ENCODE data around the gene H3-3A.

Gene H3-3A

DNA sequence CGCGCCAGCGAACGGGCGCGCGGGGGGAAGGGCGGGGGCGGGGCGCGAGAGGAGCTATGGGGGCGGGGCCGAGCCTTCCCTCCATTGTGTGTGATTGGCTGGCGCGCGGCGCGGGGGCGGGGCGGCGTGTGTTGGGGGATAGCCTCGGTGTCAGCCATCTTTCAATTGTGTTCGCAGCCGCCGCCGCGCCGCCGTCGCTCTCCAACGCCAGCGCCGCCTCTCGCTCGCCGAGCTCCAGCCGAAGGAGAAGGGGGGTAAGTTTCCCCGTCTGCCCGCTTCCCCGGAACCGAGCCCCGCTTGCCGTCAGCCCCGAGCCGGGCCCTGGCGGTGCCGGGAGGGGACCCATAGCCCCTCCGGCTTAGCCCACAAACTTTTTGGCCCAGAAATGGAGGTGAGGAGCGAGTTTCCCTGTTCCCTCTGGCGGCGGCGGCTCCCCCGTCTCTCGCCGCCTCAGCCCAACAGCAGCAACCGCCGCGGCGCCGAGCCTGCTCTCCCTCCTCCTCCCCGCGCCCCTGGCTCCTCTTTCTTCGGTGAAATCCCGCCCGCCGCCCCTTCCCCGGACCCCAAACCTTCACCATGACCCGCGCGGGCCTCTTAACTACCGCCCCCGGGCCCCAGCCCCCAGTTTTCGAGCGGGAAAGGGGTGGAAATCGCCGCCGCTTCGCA lies at the start of gene H3-3A:
Gene H3-3A, plus strand, starts transcription at position 159 of the 666 bp plus-strand sequence. CDS start 1,636 bp downstream, outside the sequence.
- DNase-seq: peak; percentile 31 to 99 (median 94)

DNA sequence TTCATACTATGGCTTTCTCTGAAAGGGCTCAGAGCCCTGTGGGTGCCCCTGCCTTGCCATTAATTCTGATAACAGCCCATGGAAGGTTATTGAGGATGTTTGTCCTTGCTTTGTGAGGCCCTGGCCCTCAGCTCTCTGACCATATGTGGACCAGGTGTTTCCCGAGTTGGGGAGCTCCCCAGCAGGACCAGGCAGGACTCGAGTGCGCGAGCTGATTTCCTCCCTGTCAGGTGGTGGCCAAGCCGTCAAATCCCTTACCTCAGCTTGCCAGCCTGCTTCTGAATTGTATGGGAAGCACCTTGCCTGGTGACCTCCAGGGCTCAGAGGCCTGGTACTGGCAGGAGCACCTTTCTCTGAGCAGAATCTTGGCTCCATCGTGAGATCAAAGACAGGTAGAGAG lies 45.4 kb upstream of the H3-3A start:
- no peak for DNase-seq

DNA sequence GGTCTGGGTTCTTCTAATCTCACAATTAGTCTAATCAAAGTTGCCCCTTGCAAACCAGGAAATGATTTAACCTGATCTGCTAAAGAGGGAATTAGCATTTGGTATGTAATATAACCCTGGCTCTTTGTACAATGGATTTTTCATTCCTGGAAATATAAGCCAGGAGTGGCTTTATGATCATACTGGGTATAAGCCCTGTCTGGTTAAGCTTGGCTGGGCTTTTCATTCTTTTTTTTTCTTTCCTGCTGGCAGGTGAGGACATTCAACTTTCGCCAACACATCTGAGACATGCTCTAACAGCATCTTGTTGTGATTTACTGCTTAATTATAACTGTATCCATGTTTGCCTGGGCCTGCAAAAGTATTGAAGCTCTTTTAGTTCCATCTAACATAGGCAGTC lies 42.9 kb upstream of the H3-3A start:
- no peak for DNase-seq

DNA sequence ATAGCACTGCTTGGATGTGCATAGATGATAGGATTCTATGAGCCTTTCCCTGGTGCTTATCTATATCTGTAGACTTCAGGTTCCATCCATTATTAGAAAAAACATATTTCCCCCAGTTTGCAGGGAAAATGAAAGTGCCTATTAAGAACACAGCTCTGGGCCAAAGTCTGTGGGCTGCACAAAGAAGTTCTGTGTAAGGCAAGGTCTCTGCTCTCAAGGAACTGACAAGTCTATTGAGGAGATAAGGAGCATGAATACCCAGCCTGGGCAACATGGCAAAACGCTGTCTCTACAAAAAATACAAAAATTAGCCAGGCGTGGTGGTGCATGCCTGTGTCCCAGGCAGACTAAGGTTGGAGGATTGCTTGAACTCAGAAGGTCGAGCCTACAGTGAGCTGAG lies 41.1 kb upstream of the H3-3A start:
- no peak for DNase-seq

DNA sequence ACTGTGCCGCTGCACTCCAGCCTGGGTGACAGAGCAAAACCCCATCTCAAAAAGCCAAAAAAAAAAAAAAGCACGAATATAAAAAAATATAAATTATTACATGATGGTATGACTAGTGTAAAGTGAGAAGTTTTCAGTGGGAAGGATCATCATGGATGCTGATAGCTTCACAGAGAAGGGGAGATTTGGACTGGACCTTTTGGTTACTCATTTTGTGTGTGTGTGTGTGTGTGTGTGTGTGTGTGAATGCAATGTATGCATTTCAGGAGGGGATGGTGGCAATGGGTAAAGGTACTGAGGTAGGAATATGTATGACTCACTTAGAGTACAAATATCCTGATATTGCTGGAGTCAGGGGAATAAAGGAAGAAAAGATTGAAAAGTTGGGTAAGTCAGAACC lies 40.7 kb upstream of the H3-3A start:
- no peak for DNase-seq

DNA sequence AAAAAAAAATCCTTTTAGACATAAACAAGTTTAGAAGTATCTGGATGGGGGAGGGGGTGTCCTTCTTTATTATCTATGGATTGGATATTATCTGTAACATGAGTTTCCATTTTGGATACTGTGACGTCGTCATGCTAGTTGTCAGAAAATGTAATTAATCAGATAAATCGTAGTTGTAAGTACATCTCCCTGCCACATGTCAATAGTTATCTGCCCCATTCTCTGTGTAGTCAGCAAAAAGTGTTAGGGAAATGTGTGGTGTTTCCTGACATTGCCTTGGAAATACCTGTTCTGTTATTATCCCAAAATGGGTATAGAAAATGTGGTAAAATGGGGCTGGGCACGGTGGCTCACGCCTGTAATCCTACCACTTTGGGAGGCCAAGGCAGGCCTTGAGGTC lies 38.8 kb upstream of the H3-3A start:
- DNase-seq: no peak

DNA sequence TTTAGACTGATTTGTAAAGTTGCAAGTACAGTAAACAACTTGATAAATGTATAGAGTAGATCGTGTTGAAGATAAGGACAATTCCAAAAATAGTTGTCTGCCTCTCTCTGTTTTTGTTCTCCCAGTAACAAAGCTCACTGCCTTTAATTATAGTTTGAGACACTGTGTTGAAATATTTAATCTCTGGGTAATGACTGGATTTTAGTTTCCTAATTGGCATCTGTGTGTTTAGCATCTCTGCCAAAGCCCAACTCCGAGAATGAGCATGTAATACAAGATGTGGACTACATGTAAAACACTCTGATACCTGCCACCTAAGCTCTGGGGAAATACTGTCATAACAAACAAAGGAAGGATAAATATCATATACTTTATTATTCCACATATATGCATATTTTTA lies 35.7 kb upstream of the H3-3A start:
- no peak for DNase-seq

DNA sequence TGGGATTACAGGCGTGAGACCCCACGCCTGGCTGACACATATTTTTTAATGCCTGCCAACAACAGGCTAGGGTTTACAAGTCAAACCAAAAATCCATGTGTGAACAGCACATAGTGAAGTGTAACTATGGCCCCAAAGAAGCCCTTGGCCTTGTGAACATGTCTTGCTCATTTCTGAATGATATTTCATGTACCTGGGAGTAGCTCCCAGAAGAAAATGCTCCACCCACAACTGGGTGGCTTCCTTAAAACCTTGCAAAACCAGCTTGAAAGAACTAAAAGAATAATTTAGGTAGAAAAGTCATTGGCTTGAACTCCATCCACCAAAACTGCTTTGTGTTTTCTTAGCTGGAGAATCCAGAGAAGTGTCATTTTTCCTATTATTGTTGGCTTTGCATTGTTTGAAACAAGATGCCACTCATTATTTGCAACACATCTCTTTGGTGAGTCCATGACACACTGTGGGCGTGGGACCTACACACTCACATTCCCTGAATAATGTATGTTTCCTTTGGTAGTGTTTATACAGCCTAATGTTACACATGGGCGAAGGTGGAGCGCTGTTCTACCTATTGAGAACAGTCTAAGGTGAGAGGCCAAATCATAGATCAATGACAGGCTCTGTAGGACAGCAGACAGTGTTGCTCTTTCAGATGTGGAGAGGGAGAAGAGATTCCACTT lies 34.8 kb upstream of the H3-3A start:
- DNase-seq: no peak

DNA sequence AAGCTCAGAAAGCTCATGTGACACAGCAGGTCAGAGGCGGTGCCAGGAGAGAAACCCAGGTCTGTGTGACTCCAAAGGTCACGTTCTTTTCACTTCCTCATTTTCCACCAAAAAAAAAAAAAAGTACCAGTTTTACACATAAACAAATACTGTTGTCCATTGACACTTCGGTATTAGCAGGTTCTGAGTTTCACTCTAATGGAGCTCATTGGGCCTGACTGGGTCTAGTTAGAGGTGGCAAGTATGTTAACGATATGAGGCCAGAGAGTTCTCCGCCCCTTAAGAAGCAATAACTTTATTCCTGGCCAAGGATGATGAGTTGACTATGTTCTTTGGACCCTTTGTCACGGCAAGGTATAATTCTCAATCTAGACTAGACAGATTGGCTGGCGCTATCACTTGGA lies 33.4 kb upstream of the H3-3A start:
- DNase-seq: no peak

DNA sequence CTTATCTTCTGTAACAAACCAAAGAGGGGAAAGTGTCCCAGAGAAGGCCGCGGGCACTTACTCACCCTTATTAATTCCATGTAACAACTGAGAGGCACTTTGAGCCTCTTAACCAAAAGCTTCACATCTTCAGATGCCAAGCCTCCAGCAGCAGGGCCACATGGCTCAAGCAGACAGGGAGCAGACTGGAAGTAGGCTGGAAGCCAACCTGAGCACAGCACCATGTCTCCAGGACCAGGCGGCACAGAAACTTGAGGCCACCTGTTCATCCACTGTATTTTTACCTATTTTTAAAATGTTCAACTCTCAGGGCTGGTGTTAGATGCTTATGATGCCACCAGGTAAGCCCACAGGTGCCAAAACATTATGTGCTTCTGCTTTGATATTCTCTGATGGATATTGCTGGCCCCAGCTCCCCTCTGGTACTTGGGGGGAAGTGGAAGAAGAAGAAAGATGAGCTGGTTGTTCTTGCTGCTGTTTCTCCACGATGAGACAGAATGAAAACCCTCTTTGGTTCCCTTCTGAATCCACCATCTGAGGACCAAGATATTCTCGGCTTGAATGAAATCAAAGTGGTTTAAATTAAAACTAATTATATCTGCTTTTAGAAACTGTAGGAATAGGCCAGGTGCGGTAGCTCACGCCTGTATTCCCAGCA lies 32.8 kb upstream of the H3-3A start:
- DNase-seq: no peak

DNA sequence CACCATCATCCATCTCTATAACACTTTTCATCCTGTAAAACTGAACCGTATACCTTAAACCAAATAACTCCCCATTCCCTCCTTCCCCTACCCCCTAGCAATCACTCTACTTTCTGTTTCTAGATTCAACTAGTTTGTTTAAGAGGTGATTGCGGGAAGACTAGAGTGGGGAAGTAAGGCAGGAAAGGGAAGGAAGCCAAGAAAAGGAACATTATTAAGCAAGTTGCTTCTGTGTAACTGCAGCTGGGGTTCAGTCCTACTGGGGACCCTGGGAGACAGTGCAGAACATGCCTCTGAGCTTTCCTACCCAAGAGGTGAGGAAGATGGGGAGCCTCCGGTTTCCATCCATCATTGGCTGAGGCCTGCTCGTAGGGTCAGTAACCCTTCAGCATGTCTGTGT lies 28.9 kb upstream of the H3-3A start:
- no peak for DNase-seq

DNA sequence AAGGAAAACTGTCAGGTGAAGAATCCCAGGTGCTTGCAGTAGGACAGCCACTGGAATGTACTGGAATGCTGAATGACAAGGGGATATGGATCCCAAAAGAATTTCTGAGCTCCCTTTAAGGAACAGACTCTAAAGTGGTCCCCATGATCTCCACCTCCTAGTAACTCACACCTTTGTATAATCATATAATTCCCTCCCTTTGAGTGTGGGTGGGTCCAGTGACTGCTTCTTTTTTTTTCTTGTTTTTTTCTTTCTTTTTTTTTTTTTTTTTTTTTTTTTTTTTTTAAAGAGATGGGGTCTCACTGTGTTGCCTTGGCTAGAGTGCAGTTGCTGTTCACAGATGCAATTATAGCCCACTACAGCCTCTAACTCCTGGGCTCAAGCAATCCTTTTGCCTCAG lies 28.5 kb upstream of the H3-3A start:
- DNase-seq: no peak

DNA sequence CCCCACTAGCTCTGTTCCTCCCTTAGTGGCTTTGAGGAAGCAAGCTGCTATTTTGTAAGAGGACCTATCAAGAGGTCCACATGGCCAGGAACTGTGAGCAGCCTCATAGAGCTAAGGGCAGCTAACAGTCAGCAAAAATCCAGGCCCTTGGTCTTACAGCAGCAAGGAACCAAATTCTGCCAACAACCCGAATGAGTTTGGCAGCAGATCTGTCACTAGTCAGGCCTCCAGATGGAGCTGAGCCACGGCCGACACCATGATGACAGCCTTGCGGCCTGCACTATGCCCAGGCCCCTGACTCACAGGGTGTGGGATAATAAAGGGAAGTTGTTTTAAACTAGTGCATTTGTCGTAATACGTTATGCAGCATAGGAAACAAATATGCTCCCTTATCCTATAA lies 28.0 kb upstream of the H3-3A start:
- DNase-seq: peak in 51 of 56 donors; percentile 5 to 80 (median 46)

DNA sequence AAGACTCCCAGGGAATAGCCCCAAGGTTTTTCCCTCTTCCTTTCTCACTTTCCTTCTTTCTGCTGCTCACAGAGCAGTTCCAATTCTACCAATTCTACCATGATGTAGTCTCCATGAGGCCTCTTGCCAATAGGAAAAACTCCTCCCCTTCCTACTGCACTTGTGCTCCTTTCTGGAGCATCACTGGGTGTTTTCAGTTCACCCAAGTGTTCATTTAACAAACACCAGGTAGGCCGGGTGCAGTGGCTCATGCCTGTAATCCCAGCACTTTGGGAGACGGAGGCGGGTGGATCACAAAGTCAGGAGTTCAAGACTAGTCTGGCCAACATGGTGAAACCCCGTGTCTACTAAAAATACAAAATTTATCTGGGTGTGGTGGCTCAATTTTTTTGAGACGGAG lies 26.6 kb upstream of the H3-3A start:
- no peak for DNase-seq

DNA sequence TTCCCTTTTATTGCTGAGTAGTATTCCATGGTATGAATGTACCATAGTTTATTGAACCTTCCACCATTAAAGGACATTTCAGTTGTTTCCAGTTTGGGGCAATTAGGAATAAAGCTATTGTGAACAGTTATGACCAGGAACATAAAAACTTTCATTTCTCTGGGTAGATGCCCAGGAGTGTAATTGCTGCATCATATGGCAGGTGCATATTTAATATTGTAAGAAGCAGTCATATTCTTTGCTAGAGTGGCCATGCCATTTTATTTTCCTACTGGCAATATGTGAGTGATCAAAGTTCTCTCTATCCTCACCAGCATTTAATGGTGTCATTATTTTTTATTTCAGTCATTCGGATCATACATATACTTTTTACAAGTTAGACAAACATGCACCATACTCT lies 23.9 kb upstream of the H3-3A start:
- DNase-seq: no peak

DNA sequence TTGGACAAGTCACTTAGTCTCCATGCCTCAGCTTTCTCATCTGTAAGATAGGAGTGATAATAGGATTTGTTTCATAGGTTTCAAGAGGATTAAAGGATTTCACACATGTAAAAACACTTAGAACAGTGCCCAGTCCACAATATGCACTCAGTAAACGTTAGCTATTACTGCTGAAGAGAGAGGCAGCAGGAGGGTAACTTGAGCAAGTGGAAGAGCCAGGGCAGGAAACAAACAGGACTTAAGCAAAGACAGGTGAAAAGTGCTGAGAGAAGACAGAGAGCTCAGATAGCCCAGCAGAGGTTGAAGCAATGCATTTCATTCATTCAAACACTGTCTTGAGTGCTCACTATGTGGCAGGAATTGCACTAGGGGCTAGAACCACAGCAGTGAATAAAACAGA lies 21.1 kb upstream of the H3-3A start:
- DNase-seq: no peak

DNA sequence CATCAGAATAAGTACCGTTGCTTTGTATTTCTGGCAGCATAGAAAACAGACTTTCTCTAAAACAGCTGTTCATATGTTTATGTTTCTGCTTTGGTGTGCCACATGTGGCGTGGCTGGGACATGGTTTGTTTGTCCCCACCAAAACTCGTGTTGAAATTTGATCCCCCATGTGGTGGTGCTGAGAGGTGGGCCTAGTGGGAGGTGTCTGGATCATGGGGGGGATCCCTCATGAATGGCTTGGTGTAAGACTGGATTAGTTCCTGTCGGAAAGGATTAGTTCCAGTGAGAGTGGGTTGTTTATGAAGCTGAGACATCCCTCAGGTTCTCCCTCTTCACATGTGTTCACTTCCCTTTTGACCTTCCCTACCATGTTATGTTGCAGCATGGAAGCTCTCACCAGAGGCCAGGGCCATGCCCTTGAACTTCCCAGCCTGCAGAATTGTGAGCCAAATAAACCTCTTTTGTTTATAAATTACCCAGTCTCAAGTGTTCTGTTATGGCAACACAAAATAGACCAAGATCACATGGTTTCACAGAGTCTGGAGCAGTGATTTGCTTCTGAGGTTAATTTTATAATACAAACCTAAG lies 17.9 kb upstream of the H3-3A start:
- DNase-seq: no peak

DNA sequence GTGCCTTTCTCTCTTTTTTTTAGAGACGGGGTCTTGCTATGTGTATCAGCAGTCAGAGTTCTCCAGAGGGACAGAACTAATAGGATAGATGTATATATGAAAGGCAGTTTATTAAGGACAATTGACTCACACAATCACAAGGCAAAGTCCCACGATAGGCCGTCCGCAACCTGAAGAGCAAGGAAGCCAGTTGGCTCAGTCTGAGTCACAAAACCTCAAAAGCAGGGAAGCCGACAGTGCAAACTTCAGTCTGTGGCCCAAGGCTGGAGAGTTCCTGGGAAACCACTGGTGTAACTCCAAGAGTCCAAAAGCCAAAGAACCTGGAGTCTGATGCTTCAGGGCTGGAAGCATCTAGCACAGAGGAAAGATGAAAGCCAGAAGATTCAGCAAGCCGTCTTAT lies 16.3 kb upstream of the H3-3A start:
- DNase-seq: no peak

DNA sequence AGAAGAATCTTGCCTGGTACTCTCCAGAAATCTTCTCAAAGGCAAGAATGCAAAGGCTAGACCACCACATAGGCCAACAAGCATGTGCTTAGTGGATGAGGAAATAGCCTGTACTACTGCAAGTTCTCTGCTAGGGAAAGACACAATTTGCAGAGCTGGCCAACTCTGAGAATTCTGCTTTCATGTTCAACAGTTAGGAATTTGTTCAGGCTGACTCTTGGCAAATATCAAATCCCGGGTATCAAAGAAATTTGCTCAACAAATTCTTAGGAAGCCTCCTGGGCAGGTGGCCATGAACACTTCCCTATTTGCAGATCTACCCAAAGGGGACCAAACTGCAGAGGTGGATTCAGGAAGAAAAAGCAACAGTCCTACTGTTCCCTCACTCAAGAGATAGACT lies 15.0 kb upstream of the H3-3A start:
- no peak for DNase-seq

DNA sequence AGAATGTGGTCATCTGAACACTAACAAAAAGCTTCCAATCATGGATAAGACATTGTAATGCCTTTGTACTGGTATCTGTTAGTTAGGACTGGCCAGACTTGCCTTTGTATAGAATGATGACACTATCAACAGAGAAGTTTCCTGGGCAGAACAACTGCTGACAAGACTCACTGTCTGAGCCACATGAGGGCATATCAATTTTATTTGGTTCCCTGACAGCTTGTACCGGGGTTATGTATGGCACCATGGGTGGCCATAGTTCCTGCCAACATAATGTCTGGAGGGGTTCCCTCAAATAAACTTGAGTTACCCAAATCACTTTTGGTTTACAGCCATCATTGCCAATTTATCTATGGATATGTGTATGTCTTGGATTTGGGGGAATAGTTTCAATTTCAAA lies 13.6 kb upstream of the H3-3A start:
- DNase-seq: no peak

DNA sequence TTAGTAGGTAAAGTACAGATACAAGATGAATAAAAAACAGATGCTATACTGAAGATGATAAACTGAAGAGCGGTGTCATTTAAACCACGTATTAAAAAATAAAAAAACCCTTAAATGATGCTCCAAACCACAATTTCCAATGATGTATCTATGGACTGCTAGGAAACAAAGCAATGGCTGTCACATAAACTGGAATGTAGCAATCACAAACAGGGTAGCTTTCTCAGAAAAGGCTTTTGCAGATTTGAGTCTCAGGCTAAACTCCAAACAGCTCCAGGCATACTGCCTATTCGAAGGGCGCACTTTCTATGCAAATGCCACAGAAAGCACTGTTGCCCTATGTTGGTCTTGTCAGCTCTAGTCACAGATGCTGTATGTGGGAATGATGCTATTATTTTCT lies 12.4 kb upstream of the H3-3A start:
- no peak for DNase-seq

DNA sequence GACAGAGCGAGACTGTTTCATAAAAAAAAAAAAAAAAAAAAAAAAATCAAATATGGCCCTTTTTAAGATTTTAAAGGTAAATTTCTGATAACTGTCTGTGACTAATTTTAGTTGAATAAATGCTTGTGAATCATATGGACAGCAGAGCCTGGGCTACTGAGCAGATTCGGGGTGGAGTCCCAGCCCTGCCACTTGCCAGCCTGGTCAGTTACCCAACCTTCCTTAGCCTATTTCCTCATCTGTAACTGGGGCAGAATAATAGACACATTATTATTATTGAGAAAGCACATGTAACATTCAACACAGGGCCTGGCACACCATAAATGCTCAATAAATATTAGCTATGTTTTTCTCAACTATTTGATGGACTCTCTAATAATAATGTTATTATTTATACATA lies 11.2 kb upstream of the H3-3A start:
- DNase-seq: no peak

DNA sequence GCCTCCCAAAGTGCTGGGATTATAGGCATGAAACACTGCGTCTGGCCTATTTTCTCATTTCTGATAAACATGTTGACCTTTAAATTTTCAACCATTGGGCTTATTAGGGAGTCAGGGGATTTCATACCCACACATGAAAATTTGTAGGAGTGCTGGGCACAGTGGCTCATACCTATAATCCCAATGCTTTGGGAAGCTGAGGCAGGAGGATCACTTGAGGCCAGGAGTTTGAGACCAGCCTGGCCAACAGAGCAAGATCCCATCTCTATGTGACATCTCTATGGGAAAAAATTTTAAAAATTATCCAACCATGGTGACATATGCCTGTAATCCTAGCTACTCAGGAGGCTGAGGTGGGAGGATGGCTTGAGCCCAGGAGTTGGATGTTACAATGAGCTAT lies 10.5 kb upstream of the H3-3A start:
- no peak for DNase-seq
